Measurements from ENCODE around the gene FREM2.

The FREM2 gene

DNA sequence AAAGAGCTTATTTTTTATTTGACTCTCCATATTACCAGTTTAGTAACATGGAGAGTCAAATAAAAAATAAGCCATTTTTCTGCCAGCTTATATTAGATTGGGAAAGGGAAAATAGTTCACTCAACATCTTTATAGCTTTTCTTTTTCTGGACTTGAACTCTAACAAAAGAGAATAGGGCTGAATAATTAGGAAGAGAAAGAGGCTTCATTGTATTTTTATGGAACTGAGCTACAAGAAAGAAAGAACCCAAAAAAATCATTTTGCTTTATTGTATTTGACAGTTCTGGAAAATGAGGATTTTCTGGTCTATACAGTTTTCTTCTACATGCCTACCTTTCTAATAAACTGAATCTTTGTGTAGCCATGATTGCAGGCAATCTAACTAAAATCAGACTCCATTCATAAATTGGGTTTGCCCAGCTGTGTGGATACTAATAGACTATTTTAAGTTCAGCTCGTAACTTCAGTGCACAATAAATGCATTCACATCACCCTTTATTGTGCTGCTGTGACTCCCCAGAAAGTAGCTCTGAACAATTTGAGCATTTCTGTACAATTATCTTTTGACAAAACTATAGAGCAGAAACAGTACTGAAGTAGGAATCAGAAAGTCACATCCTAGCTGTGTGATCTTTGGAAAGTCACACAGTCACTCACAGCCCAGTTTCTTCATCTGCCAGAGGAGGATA lies 188.5 kb downstream of the FREM2 start:
- H3K9me3 ChIP-seq (ENCODE audit: control insufficient read depth, low read depth, low read length) = no peaks in the 10 kb centered on the region

DNA sequence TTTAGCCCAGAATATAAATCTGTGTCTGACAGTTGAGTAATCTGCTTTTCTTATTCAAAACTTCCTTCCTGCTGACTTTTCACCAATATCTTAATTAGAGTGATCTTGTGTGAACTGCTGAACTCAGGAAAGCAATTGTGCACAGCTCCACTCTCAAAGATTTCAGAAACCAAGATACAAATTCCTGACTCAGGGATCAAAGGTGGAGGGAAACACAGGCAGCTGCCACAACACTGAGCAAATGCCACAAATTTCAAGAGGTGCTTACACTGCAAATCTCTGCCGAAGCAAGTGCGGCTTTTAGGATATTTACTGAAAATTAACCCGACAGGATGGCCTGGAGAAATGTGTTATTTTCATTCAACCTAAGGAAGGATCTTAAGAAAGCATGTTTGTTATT lies 192.4 kb downstream of the FREM2 start:
- Histone ChIP-seq H3K9me3 (ENCODE audit: control insufficient read depth, low read depth, low read length) (no peaks in the 10 kb centered on the region), H3K4me1 (ENCODE audit: control insufficient read depth, low read depth, low read length) (peaks cover 5% of the 10 kb centered on the region)

More for the DNA sequence above, 188.5 kb downstream of the FREM2 start:
- H3K4me3 ChIP-seq (ENCODE audit: low read length) = no peak overlapping the region
- peaks cover 10% of the 10 kb centered on the region for H3K36me3 ChIP-seq (ENCODE audit: control insufficient read depth, low read depth, low read length)
- H3K9ac ChIP-seq (ENCODE audit: low read length) = no peak overlapping the region
- no peaks in the 10 kb centered on the region for H3K27me3 ChIP-seq (ENCODE audit: control insufficient read depth, insufficient read depth, low read length)
- H3K27ac ChIP-seq (ENCODE audit: low read length) = no peak overlapping the region
- peaks cover 3% of the 10 kb centered on the region for H3K4me1 ChIP-seq (ENCODE audit: control insufficient read depth, low read depth, low read length)

DNA sequence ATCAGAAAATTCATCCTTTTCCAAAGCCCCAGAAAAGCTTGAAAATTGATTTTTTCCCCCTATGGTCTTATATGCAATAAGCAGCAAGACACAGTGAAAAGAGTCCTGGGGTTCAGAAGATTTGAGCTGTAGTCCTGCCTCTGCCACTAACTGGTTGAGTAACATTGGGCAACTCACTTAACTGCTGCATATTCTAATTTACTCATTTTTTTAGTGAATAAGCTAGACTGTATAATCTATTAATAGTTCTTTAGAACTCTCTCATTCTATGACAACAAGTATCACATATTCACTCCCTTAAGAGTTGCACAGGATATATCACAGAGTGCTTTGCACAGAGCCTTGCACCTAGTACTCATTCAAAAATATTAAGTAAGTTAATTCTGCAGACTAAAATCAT lies 192.9 kb downstream of the FREM2 start:
- H3K27ac ChIP-seq (ENCODE audit: low read length) = no peak overlapping the region

More for the DNA sequence above, 192.4 kb downstream of the FREM2 start:
- no peak overlapping the region for H3K27ac ChIP-seq (ENCODE audit: low read length)
- H3K4me3 ChIP-seq (ENCODE audit: low read length) = no peak overlapping the region
- H3K27me3 ChIP-seq (ENCODE audit: control insufficient read depth, insufficient read depth, low read length) = no peaks in the 10 kb centered on the region
- H3K36me3 ChIP-seq (ENCODE audit: control insufficient read depth, low read depth, low read length) = peaks cover 10% of the 10 kb centered on the region
- no peak overlapping the region for H3K9ac ChIP-seq (ENCODE audit: low read length)

GRCh38 chr13:38880397-38880796 lies 193.5 kb downstream of the FREM2 start:
- Histone ChIP-seq H3K9me3 (ENCODE audit: control insufficient read depth, low read depth, low read length) (no peaks in the 10 kb centered on the region), H3K4me3 (ENCODE audit: low read length) (no peak overlapping the region), H3K9ac (ENCODE audit: low read length) (no peak overlapping the region), H3K27ac (ENCODE audit: low read length) (no peak overlapping the region), H3K36me3 (ENCODE audit: control insufficient read depth, low read depth, low read length) (peaks cover 10% of the 10 kb centered on the region), H3K27me3 (ENCODE audit: control insufficient read depth, insufficient read depth, low read length) (no peaks in the 10 kb centered on the region), H3K4me1 (ENCODE audit: control insufficient read depth, low read depth, low read length) (peaks cover 5% of the 10 kb centered on the region)

More for the DNA sequence above, 192.9 kb downstream of the FREM2 start:
- Histone ChIP-seq H3K9ac (ENCODE audit: low read length) (no peak overlapping the region), H3K4me3 (ENCODE audit: low read length) (no peak overlapping the region), H3K27me3 (ENCODE audit: control insufficient read depth, insufficient read depth, low read length) (no peaks in the 10 kb centered on the region), H3K9me3 (ENCODE audit: control insufficient read depth, low read depth, low read length) (no peaks in the 10 kb centered on the region), H3K4me1 (ENCODE audit: control insufficient read depth, low read depth, low read length) (peaks cover 5% of the 10 kb centered on the region), H3K36me3 (ENCODE audit: control insufficient read depth, low read depth, low read length) (peaks cover 10% of the 10 kb centered on the region)

GRCh38 chr13:38883783-38884182 lies 196.9 kb downstream of the FREM2 start:
- H3K36me3 ChIP-seq (ENCODE audit: control insufficient read depth, low read depth, low read length) = no peaks in the 10 kb centered on the region
- no peak overlapping the region for H3K27ac ChIP-seq (ENCODE audit: low read length)
- H3K4me1 ChIP-seq (ENCODE audit: control insufficient read depth, low read depth, low read length) = peaks cover 5% of the 10 kb centered on the region
- H3K9me3 ChIP-seq (ENCODE audit: control insufficient read depth, low read depth, low read length) = no peaks in the 10 kb centered on the region
- no peak overlapping the region for H3K9ac ChIP-seq (ENCODE audit: low read length)
- H3K4me3 ChIP-seq (ENCODE audit: low read length) = no peak overlapping the region
- H3K27me3 ChIP-seq (ENCODE audit: control insufficient read depth, insufficient read depth, low read length) = no peaks in the 10 kb centered on the region

- Histone ChIP-seq H3K27me3 (ENCODE audit: control insufficient read depth, insufficient read depth, low read length) (no peaks in the 10 kb centered on the region), H3K27ac (ENCODE audit: low read length) (no peak overlapping the region), H3K9me3 (ENCODE audit: control insufficient read depth, low read depth, low read length) (no peaks in the 10 kb centered on the region), H3K9ac (ENCODE audit: low read length) (no peak overlapping the region), H3K36me3 (ENCODE audit: control insufficient read depth, low read depth, low read length) (no peaks in the 10 kb centered on the region), H3K4me1 (ENCODE audit: control insufficient read depth, low read depth, low read length) (peaks cover 5% of the 10 kb centered on the region), H3K4me3 (ENCODE audit: low read length) (no peak overlapping the region)
These were observed 201.4 kb downstream of the FREM2 start for GRCh38 chr13:38888309-38888708.

- no peaks in the 10 kb centered on the region for H3K27me3 ChIP-seq (ENCODE audit: control insufficient read depth, insufficient read depth, low read length)
- no peaks in the 10 kb centered on the region for H3K36me3 ChIP-seq (ENCODE audit: control insufficient read depth, low read depth, low read length)
- H3K4me1 ChIP-seq (ENCODE audit: control insufficient read depth, low read depth, low read length) = no peaks in the 10 kb centered on the region
- no peak overlapping the region for H3K9ac ChIP-seq (ENCODE audit: low read length)
- H3K9me3 ChIP-seq (ENCODE audit: control insufficient read depth, low read depth, low read length) = no peaks in the 10 kb centered on the region
- no peak overlapping the region for H3K4me3 ChIP-seq (ENCODE audit: low read length)
- no peak overlapping the region for H3K27ac ChIP-seq (ENCODE audit: low read length)
These were observed 208.2 kb downstream of the FREM2 start for GRCh38 chr13:38895075-38895474.

GRCh38 chr13:38897521-38897920 lies 210.6 kb downstream of the FREM2 start:
- Histone ChIP-seq H3K27ac (ENCODE audit: low read length) (no peak overlapping the region), H3K4me3 (ENCODE audit: low read length) (no peak overlapping the region), H3K4me1 (ENCODE audit: control insufficient read depth, low read depth, low read length) (no peaks in the 10 kb centered on the region), H3K36me3 (ENCODE audit: control insufficient read depth, low read depth, low read length) (no peaks in the 10 kb centered on the region), H3K9ac (ENCODE audit: low read length) (no peak overlapping the region), H3K9me3 (ENCODE audit: control insufficient read depth, low read depth, low read length) (no peaks in the 10 kb centered on the region), H3K27me3 (ENCODE audit: control insufficient read depth, insufficient read depth, low read length) (no peaks in the 10 kb centered on the region)

DNA sequence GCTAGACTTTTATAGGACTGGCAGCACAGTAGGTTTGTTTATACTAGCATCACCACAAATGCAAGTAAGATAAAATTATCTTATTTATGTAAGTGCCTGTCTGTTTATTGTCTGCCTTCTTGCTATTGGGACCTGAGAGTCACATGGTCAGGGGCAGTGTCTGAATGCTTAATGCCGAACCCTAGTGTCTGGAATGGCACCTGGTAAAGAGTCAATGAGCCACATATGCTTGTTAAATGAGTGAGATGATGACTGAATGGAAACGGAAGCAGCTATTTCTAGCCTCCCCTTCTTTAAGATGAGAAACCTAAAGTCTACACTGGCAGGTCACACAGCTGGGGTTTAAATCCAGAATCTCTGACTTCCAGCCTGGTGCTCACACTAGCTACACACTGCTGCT lies 211.6 kb downstream of the FREM2 start:
- Histone ChIP-seq H3K4me1 (ENCODE audit: control insufficient read depth, low read depth, low read length) (no peaks in the 10 kb centered on the region), H3K9ac (ENCODE audit: low read length) (no peak overlapping the region), H3K27me3 (ENCODE audit: control insufficient read depth, insufficient read depth, low read length) (no peaks in the 10 kb centered on the region), H3K4me3 (ENCODE audit: low read length) (no peak overlapping the region), H3K36me3 (ENCODE audit: control insufficient read depth, low read depth, low read length) (no peaks in the 10 kb centered on the region), H3K27ac (ENCODE audit: low read length) (no peak overlapping the region), H3K9me3 (ENCODE audit: control insufficient read depth, low read depth, low read length) (no peaks in the 10 kb centered on the region)

GRCh38 chr13:38899571-38899970 lies 212.7 kb downstream of the FREM2 start:
- Histone ChIP-seq H3K27ac (ENCODE audit: low read length) (no peak overlapping the region), H3K9ac (ENCODE audit: low read length) (no peak overlapping the region), H3K27me3 (ENCODE audit: control insufficient read depth, insufficient read depth, low read length) (no peaks in the 10 kb centered on the region), H3K4me1 (ENCODE audit: control insufficient read depth, low read depth, low read length) (no peaks in the 10 kb centered on the region), H3K4me3 (ENCODE audit: low read length) (no peak overlapping the region), H3K9me3 (ENCODE audit: control insufficient read depth, low read depth, low read length) (no peaks in the 10 kb centered on the region), H3K36me3 (ENCODE audit: control insufficient read depth, low read depth, low read length) (no peaks in the 10 kb centered on the region)

GRCh38 chr13:38900188-38900587 lies 213.3 kb downstream of the FREM2 start:
- H3K4me3 ChIP-seq (ENCODE audit: low read length) = no peak overlapping the region
- H3K4me1 ChIP-seq (ENCODE audit: control insufficient read depth, low read depth, low read length) = no peaks in the 10 kb centered on the region
- H3K9me3 ChIP-seq (ENCODE audit: control insufficient read depth, low read depth, low read length) = no peaks in the 10 kb centered on the region
- no peaks in the 10 kb centered on the region for H3K36me3 ChIP-seq (ENCODE audit: control insufficient read depth, low read depth, low read length)
- no peaks in the 10 kb centered on the region for H3K27me3 ChIP-seq (ENCODE audit: control insufficient read depth, insufficient read depth, low read length)
- H3K9ac ChIP-seq (ENCODE audit: low read length) = no peak overlapping the region
- H3K27ac ChIP-seq (ENCODE audit: low read length) = no peak overlapping the region

DNA sequence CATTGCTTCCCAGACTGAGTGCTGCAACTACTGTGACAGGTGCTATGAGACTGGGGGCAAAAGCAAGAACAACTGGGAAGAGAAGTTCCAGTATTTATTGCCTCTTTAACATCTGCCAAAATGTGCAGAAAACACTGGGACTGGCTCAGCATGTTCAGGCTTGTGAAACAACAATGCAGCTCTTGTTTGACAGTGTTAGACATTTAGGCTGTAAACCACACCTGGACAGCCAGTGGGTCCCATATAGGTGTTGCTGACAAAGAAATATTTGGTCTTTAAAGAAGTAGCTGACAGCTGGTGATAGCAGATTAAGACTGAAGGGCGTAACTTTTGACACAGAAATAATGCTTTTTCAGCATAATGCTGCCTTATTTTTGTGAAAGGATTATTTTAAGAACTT lies 215.7 kb downstream of the FREM2 start:
- Histone ChIP-seq H3K27ac (ENCODE audit: low read length) (no peak overlapping the region), H3K4me3 (ENCODE audit: low read length) (no peak overlapping the region), H3K9me3 (ENCODE audit: control insufficient read depth, low read depth, low read length) (no peaks in the 10 kb centered on the region), H3K36me3 (ENCODE audit: control insufficient read depth, low read depth, low read length) (no peaks in the 10 kb centered on the region), H3K9ac (ENCODE audit: low read length) (no peak overlapping the region), H3K27me3 (ENCODE audit: control insufficient read depth, insufficient read depth, low read length) (no peaks in the 10 kb centered on the region), H3K4me1 (ENCODE audit: control insufficient read depth, low read depth, low read length) (no peaks in the 10 kb centered on the region)

All from iPS-18a (cell line).